HepG2 (cell line): ENCODE results near the gene RBBP8NL. TPM values are rescaled to one million over a fixed set of nuclear protein-coding genes. Genes with fewer than 3 reads are reported as not detected.
A peak's percentile ranks its signal among the peaks of the same experiment; 100 is the strongest.

Experiments used
- BRD4 ChIP-seq: sonication (generic); formaldehyde crosslinking; IDR thresholded peaks from 2 replicates; pipeline ENCODE4 v1.4.0; 2020; ENCODE audit warnings: missing genetic modification reagents
- JDP2 ChIP-seq: sonication (generic); formaldehyde crosslinking; IDR thresholded peaks from 2 replicates; pipeline ENCODE4 v1.8.1; 2022; ENCODE audit warnings: missing genetic modification reagents, borderline replicate concordance
- NCOA2 ChIP-seq: sonication (generic); formaldehyde crosslinking; IDR thresholded peaks from 2 replicates; pipeline ENCODE4 v1.8.0; 2022; ENCODE audit warnings: inconsistent platforms
- NFE2 ChIP-seq: sonication (generic); formaldehyde crosslinking; IDR thresholded peaks from 2 replicates; pipeline ENCODE4 v1.4.0; 2020; ENCODE audit warnings: missing genetic modification reagents
- PCBP1 ChIP-seq: fragments of 200-400 bp; formaldehyde crosslinking; IDR thresholded peaks from 2 replicates; pipeline ENCODE4 v1.6.1; 2017; ENCODE audit warnings: mild to moderate bottlenecking, low read depth, low read length, borderline replicate concordance
- RFX5 ChIP-seq: IDR thresholded peaks from 2 replicates; pipeline ENCODE4 v1.6.1; 2011; ENCODE audit warnings: low read depth, low read length, improper control_type of control experiment
- ZBTB7B ChIP-seq: sonication (generic); formaldehyde crosslinking; IDR thresholded peaks from 2 replicates; pipeline ENCODE4 v1.4.0; 2020; ENCODE audit warnings: missing genetic modification reagents
- ZC3H13 ChIP-seq: sonication (generic); formaldehyde crosslinking; IDR thresholded peaks from 2 replicates; pipeline ENCODE4 v1.8.1; 2023; ENCODE audit warnings: mild to moderate bottlenecking, missing genetic modification reagents, moderate library complexity
- ZC3H4 ChIP-seq: sonication (generic); formaldehyde crosslinking; IDR thresholded peaks from 2 replicates; pipeline ENCODE4 v1.4.0; 2020; ENCODE audit warnings: missing genetic modification reagents, borderline replicate concordance
- ZFY ChIP-seq: sonication (generic); formaldehyde crosslinking; IDR thresholded peaks from 2 replicates; pipeline ENCODE4 v1.4.0; 2020; ENCODE audit warnings: missing genetic modification reagents
- ZMYM3 ChIP-seq: sonication (generic); formaldehyde crosslinking; IDR thresholded peaks from 2 replicates; pipeline ENCODE4 v1.5.1; 2020; ENCODE audit warnings: mild to moderate bottlenecking, missing genetic modification reagents
- ZNF34 ChIP-seq: sonication (generic); formaldehyde crosslinking; IDR thresholded peaks from 2 replicates; pipeline ENCODE4 v1.4.0; 2020; ENCODE audit warnings: mild to moderate bottlenecking, missing genetic modification reagents, borderline replicate concordance
- polyA plus RNA-seq, 8 experiments: library from polyadenylated mRNA; depleted of rRNA in 3 of 8; stranded (reverse) in 7 of 8; unstranded in 1 of 8; fragments of >200 nt; fragmentation: Illumina TruSeq in 4 of 8; extraction: Trizol in 4 of 8; gene quantifications; 2 replicates each; pipeline versions ENCODE4 v1.2.1 to v1.2.3, GENCODE V29; 2011 to 2016; ENCODE audit warnings: low read depth in 4 of 8, missing spikeins in 1 of 8, mixed read lengths in 1 of 8; ENCODE audit not compliant: insufficient read depth in 1 of 8
- total RNA-seq, 5 experiments: library from RNA; depleted of rRNA; stranded (reverse); fragments of >200 nt; fragmentation: Illumina TruSeq; extraction: Trizol; gene quantifications; 2 replicates each; pipeline ENCODE4 v1.2.3, GENCODE V29; 2016; ENCODE audit warnings: low read depth in 1 of 5
- TF ChIP-seq, protein P1 (sequence below): sonication (generic); formaldehyde crosslinking; IDR thresholded peaks from 2 replicates; pipeline ENCODE4 v1.5.0; 2020; ENCODE audit warnings: mild to moderate bottlenecking, missing genetic modification reagents, borderline replicate concordance
- TF ChIP-seq, protein P2 (sequence below): sonication (generic); formaldehyde crosslinking; IDR thresholded peaks from 2 replicates; pipeline ENCODE4 v1.8.0; 2022; ENCODE audit warnings: mild to moderate bottlenecking, missing genetic modification reagents, moderate library complexity
- TF ChIP-seq, protein P3 (sequence below): sonication (generic); formaldehyde crosslinking; IDR thresholded peaks from 2 replicates; pipeline ENCODE4 v1.4.0; 2020; ENCODE audit warnings: missing genetic modification reagents
- TF ChIP-seq, protein P4 (sequence below): sonication (generic); formaldehyde crosslinking; IDR thresholded peaks from 2 replicates; pipeline ENCODE4 v1.4.0; 2020; ENCODE audit warnings: missing genetic modification reagents; ENCODE audit errors: not compliant biosample characterization

Gene RBBP8NL
- total and polyA plus RNA-seq, 2 of the 13 experiments (the other 11 are each of a cell fraction or from before 2014, with no cell fraction given), result 0.69 to 0.86 TPM

DNA sequence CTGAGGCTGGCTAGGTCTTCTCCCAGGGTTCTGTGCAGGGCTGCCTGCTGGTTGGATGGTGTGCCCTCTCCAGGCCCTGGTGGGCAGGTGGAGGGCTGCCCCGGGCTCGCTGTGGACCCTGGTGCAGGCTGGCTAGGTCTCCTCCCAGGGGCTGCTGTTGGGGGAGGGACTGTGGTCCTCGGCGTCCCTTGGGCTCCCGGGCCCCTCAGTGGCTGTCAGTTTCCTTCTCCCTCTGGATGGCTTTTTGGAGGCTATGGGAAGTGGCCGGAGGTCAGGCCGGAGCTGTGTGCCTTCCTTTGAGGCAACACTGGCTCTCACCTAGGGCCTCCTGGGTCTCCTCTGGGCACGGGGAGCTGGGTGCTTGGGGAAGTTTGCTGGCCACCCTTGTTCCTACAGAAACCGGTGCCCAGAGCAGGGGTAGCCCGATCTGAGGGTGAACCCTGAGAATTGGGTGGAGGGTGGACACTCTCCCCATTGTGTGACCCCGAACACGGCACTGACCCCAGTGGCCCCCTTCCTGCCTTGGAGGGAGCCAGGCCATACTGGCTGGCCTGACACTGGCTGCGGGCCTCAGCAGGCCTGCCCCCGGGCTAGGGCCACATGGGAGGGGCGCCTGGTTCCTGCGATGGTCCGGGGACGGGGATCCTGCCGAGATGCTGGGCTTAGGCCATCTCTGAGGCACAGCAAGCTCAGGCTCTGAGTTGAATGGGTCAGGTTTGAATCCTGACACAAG lies 16.4 kb downstream of the RBBP8NL start (continued):
- TF ChIP-seq, protein P1, sequence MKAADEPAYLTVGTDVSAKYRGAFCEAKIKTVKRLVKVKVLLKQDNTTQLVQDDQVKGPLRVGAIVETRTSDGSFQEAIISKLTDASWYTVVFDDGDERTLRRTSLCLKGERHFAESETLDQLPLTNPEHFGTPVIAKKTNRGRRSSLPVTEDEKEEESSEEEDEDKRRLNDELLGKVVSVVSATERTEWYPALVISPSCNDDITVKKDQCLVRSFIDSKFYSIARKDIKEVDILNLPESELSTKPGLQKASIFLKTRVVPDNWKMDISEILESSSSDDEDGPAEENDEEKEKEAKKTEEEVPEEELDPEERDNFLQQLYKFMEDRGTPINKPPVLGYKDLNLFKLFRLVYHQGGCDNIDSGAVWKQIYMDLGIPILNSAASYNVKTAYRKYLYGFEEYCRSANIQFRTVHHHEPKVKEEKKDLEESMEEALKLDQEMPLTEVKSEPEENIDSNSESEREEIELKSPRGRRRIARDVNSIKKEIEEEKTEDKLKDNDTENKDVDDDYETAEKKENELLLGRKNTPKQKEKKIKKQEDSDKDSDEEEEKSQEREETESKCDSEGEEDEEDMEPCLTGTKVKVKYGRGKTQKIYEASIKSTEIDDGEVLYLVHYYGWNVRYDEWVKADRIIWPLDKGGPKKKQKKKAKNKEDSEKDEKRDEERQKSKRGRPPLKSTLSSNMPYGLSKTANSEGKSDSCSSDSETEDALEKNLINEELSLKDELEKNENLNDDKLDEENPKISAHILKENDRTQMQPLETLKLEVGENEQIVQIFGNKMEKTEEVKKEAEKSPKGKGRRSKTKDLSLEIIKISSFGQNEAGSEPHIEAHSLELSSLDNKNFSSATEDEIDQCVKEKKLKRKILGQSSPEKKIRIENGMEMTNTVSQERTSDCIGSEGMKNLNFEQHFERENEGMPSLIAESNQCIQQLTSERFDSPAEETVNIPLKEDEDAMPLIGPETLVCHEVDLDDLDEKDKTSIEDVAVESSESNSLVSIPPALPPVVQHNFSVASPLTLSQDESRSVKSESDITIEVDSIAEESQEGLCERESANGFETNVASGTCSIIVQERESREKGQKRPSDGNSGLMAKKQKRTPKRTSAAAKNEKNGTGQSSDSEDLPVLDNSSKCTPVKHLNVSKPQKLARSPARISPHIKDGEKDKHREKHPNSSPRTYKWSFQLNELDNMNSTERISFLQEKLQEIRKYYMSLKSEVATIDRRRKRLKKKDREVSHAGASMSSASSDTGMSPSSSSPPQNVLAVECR, result no peak; the same call in 1 of the 2 replicates
- TF ChIP-seq ZNF34 (CRISPR knock-in tag) (no peak), NCOA2 (CRISPR knock-in tag) (no peak), ZFY (CRISPR knock-in tag) (no peak), ZC3H4 (no peak), BRD4 (CRISPR knock-in tag) (0 out of 2 replicates have a peak, but pooled peaks have one; percentile 13), ZMYM3 (CRISPR knock-in tag) (no peak), JDP2 (no peak), ZBTB7B (no peak), NFE2 (CRISPR knock-in tag) (no peak), RFX5 (no peak), ZC3H13 (no peak), PCBP1 (0 out of 2 replicates have a peak, but pooled peaks have one; percentile 12)
- TF ChIP-seq, protein P2, sequence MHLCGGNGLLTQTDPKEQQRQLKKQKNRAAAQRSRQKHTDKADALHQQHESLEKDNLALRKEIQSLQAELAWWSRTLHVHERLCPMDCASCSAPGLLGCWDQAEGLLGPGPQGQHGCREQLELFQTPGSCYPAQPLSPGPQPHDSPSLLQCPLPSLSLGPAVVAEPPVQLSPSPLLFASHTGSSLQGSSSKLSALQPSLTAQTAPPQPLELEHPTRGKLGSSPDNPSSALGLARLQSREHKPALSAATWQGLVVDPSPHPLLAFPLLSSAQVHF (CRISPR knock-in tag), result no peak
- TF ChIP-seq, protein P3, sequence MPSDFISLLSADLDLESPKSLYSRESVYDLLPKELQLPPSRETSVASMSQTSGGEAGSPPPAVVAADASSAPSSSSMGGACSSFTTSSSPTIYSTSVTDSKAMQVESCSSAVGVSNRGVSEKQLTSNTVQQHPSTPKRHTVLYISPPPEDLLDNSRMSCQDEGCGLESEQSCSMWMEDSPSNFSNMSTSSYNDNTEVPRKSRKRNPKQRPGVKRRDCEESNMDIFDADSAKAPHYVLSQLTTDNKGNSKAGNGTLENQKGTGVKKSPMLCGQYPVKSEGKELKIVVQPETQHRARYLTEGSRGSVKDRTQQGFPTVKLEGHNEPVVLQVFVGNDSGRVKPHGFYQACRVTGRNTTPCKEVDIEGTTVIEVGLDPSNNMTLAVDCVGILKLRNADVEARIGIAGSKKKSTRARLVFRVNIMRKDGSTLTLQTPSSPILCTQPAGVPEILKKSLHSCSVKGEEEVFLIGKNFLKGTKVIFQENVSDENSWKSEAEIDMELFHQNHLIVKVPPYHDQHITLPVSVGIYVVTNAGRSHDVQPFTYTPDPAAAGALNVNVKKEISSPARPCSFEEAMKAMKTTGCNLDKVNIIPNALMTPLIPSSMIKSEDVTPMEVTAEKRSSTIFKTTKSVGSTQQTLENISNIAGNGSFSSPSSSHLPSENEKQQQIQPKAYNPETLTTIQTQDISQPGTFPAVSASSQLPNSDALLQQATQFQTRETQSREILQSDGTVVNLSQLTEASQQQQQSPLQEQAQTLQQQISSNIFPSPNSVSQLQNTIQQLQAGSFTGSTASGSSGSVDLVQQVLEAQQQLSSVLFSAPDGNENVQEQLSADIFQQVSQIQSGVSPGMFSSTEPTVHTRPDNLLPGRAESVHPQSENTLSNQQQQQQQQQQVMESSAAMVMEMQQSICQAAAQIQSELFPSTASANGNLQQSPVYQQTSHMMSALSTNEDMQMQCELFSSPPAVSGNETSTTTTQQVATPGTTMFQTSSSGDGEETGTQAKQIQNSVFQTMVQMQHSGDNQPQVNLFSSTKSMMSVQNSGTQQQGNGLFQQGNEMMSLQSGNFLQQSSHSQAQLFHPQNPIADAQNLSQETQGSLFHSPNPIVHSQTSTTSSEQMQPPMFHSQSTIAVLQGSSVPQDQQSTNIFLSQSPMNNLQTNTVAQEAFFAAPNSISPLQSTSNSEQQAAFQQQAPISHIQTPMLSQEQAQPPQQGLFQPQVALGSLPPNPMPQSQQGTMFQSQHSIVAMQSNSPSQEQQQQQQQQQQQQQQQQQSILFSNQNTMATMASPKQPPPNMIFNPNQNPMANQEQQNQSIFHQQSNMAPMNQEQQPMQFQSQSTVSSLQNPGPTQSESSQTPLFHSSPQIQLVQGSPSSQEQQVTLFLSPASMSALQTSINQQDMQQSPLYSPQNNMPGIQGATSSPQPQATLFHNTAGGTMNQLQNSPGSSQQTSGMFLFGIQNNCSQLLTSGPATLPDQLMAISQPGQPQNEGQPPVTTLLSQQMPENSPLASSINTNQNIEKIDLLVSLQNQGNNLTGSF (CRISPR knock-in tag), result peak; percentile 72
- TF ChIP-seq, protein P4, sequence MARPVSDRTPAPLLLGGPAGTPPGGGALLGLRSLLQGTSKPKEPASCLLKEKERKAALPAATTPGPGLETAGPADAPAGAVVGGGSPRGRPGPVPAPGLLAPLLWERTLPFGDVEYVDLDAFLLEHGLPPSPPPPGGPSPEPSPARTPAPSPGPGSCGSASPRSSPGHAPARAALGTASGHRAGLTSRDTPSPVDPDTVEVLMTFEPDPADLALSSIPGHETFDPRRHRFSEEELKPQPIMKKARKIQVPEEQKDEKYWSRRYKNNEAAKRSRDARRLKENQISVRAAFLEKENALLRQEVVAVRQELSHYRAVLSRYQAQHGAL, result no peak
